HepG2 (cell line): Measurements from ENCODE around the gene AGAP3. TPM values are rescaled to one million over a fixed set of nuclear protein-coding genes. Genes with fewer than 3 reads are reported as not detected.

Experiments used
- ATAC-seq: fragments of 200-7000 bp; cut with Tn5 transposase; 3 replicates; pipeline ENCODE4 v1.9.1; 2020; ENCODE audit warnings: mild to moderate bottlenecking, moderate library complexity
- BruUV-seq: library from RNA; stranded (reverse); fragments of 400-500 nt; replicated peaks from 2 replicates; lab custom pipeline; 2021; lab: Mats Ljungman, UMichigan
- CTCF ChIA-PET: fragments of 300-600 bp; formaldehyde crosslinking; extraction: SDS; loops from one replicate; lab custom pipeline; 2021; ENCODE audit warnings: low total read pairs, inconsistent platforms, low intra/inter-chr PET ratio; lab: Yijun Ruan, JAX
- POLR2A ChIA-PET: fragments of 350-600 bp; sonication (Branson Sonifier 250); formaldehyde crosslinking; loops from one replicate; lab custom pipeline; 2020; ENCODE audit warnings: antibody characterized with exemption, inconsistent platforms; lab: Yijun Ruan, JAX
- DNase-seq: peaks from one replicate; pipeline ENCODE4 v3.0.0-alpha.2; 2015; ENCODE audit warnings: low spot score
- FAIRE-seq: peaks from 3 replicates; lab custom pipeline; 2011; peaks lifted over from hg19 to GRCh38; lab: Jason Lieb, UNC
- H2AFZ ChIP-seq: one replicate; pipeline ENCODE4 v1.6.1; 2011; ENCODE audit warnings: low read length, inconsistent platforms
- H3K27ac ChIP-seq: fragments of 300-600 bp; 3 replicates; pipeline ENCODE4 v1.8.0; 2011; ENCODE audit warnings: mixed run types, mild to moderate bottlenecking, mixed read lengths, low read length, inconsistent platforms; ENCODE audit not compliant: insufficient read depth; ENCODE audit errors: extremely low read length
- H3K27me3 ChIP-seq, 2 experiments: fragments of 200-600 bp in 1 of 2; 2 replicates in 1 of 2; 3 replicates in 1 of 2; pipeline versions ENCODE4 v1.6.0 to v1.8.0; 2011; ENCODE audit warnings: low read length in 2 of 2, mild to moderate bottlenecking in 2 of 2, moderate library complexity in 2 of 2, inconsistent platforms in 1 of 2; ENCODE audit not compliant: insufficient read depth in 2 of 2, control insufficient read depth in 1 of 2
- H3K36me3 ChIP-seq, 2 experiments: fragments of 200-600 bp in 1 of 2; replicated peaks in 1 of 2; 2 replicates in 1 of 2; 3 replicates in 1 of 2; pipeline versions ENCODE4 v1.5.1 to v1.8.0; 2011; ENCODE audit warnings: low read length in 2 of 2, inconsistent platforms in 1 of 2; ENCODE audit not compliant: insufficient read depth in 2 of 2, control insufficient read depth in 1 of 2
- H3K4me1 ChIP-seq: 2 replicates; pipeline ENCODE4 v1.5.1; 2012; ENCODE audit warnings: low read length, inconsistent platforms; ENCODE audit not compliant: insufficient read depth
- H3K4me2 ChIP-seq: 2 replicates; pipeline ENCODE4 v1.6.0; 2011; ENCODE audit warnings: low read depth, low read length, inconsistent platforms
- H3K4me3 ChIP-seq, 3 experiments: fragments of 200-600 bp in 1 of 3; sonication (generic), shearing (Covaris generic) in 1 of 3; replicated peaks in 1 of 3; 2 replicates each; pipeline ENCODE4 v1.5.1; 2011 to 2016; ENCODE audit warnings: low read length in 3 of 3, inconsistent platforms in 2 of 3, low read depth in 2 of 3, mild to moderate bottlenecking in 2 of 3, control low read depth in 1 of 3, mixed read lengths in 1 of 3; ENCODE audit not compliant: insufficient read depth in 1 of 3
- H3K79me2 ChIP-seq: one replicate; pipeline ENCODE4 v1.6.1; 2011; ENCODE audit warnings: low read length, inconsistent platforms; ENCODE audit not compliant: insufficient read depth
- H3K9ac ChIP-seq: 2 replicates; pipeline ENCODE4 v1.6.0; 2011; ENCODE audit warnings: mild to moderate bottlenecking, low read depth, low read length, inconsistent platforms; ENCODE audit not compliant: insufficient read depth
- H3K9me3 ChIP-seq: 2 replicates; pipeline ENCODE4 v1.5.1; 2012; ENCODE audit warnings: mild to moderate bottlenecking, low read length
- H4K20me1 ChIP-seq: 2 replicates; pipeline ENCODE4 v1.6.0; 2011; ENCODE audit warnings: inconsistent platforms, mild to moderate bottlenecking, low read length, moderate library complexity; ENCODE audit not compliant: insufficient read depth
- DNMT3B ChIP-seq: conservative IDR thresholded peaks from 2 replicates; pipeline ENCODE4 v1.6.1; 2016; ENCODE audit warnings: missing biosample characterization, control low read depth
- HDAC2 ChIP-seq: sonication (generic); formaldehyde crosslinking; IDR thresholded peaks from 2 replicates; pipeline ENCODE4 v1.4.0; 2020; ENCODE audit warnings: missing genetic modification reagents
- HOXA3 ChIP-seq: sonication (generic); formaldehyde crosslinking; IDR thresholded peaks from 2 replicates; pipeline ENCODE4 v1.5.0; 2020; ENCODE audit warnings: missing genetic modification reagents
- KAT7 ChIP-seq: IDR thresholded peaks from 2 replicates; pipeline ENCODE4 v1.6.1; 2018; ENCODE audit warnings: borderline replicate concordance, missing compliant biosample characterization
- MAFG ChIP-seq: sonication (generic); formaldehyde crosslinking; IDR thresholded peaks from 2 replicates; pipeline ENCODE4 v1.5.1; 2020; ENCODE audit warnings: mild to moderate bottlenecking, missing genetic modification reagents
- MED1 ChIP-seq: sonication (generic); formaldehyde crosslinking; IDR thresholded peaks from 2 replicates; pipeline ENCODE4 v1.4.0; 2020; ENCODE audit warnings: missing genetic modification reagents
- SRSF1 ChIP-seq: fragments of 200-400 bp; formaldehyde crosslinking; optimal IDR thresholded peaks from 2 replicates; pipeline ENCODE3; 2017; ENCODE audit warnings: mild to moderate bottlenecking, low read depth, low read length, moderate library complexity
- TBX3 ChIP-seq: fragments of 450-650 bp; IDR thresholded peaks from 2 replicates; pipeline ENCODE4 v1.6.1; 2017; ENCODE audit warnings: antibody characterized with exemption, mild to moderate bottlenecking, inconsistent platforms, borderline replicate concordance
- ZNF124 ChIP-seq: sonication (generic); formaldehyde crosslinking; IDR thresholded peaks from 2 replicates; pipeline ENCODE4 v1.4.0; 2020; ENCODE audit warnings: missing genetic modification reagents
- ZNF225 ChIP-seq: sonication (generic); formaldehyde crosslinking; IDR thresholded peaks from 2 replicates; pipeline ENCODE4 v1.4.0; 2020; ENCODE audit warnings: mild to moderate bottlenecking, missing genetic modification reagents
- ZNF34 ChIP-seq: sonication (generic); formaldehyde crosslinking; IDR thresholded peaks from 2 replicates; pipeline ENCODE4 v1.4.0; 2020; ENCODE audit warnings: mild to moderate bottlenecking, missing genetic modification reagents, borderline replicate concordance
- ZNF614 ChIP-seq: IDR thresholded peaks from 2 replicates; pipeline ENCODE4 v1.6.1; 2018; ENCODE audit warnings: missing biosample characterization, missing genetic modification reagents, inconsistent platforms, borderline replicate concordance
- ZNF841 ChIP-seq: sonication (generic); formaldehyde crosslinking; IDR thresholded peaks from 2 replicates; pipeline ENCODE4 v1.8.1; 2023; ENCODE audit warnings: missing genetic modification reagents, borderline replicate concordance
- WGBS: methylation state at CpG from one replicate; pipeline ENCODE4 v1.1.6; 2017; ENCODE audit warnings: low lambda C conversion rate; 5-methylcytosine and 5-hydroxymethylcytosine counted together
- in situ Hi-C: cut with HindIII; loops from 2 replicates; pipeline ENCODE4 v1.10.0; 2017; ENCODE audit warnings: low pct_unique_long_range_greater_than_20kb; ENCODE audit not compliant: extremely low pct_ligation_motif_present
- intact Hi-C: fragments of 100-400 bp; cut with micrococcal nuclease; formaldehyde crosslinking; loops from one replicate; pipeline ENCODE4 v1.10.0; 2022; ENCODE audit not compliant: unreplicated experiment
- polyA plus RNA-seq, 8 experiments: library from polyadenylated mRNA; depleted of rRNA in 3 of 8; stranded (reverse) in 7 of 8; unstranded in 1 of 8; fragments of >200 nt; fragmentation: Illumina TruSeq in 4 of 8; extraction: Trizol in 4 of 8; gene quantifications; 2 replicates each; pipeline versions ENCODE4 v1.2.1 to v1.2.3, GENCODE V29; 2011 to 2016; ENCODE audit warnings: low read depth in 4 of 8, missing spikeins in 1 of 8, mixed read lengths in 1 of 8; ENCODE audit not compliant: insufficient read depth in 1 of 8
- total RNA-seq, 5 experiments: library from RNA; depleted of rRNA; stranded (reverse); fragments of >200 nt; fragmentation: Illumina TruSeq; extraction: Trizol; gene quantifications; 2 replicates each; pipeline ENCODE4 v1.2.3, GENCODE V29; 2016; ENCODE audit warnings: low read depth in 1 of 5
- TF ChIP-seq, protein P1 (sequence below): sonication (generic); formaldehyde crosslinking; IDR thresholded peaks from 2 replicates; pipeline ENCODE4 v1.4.0; 2020; ENCODE audit warnings: mild to moderate bottlenecking, missing genetic modification reagents
- TF ChIP-seq, protein P2 (sequence below): sonication (generic); formaldehyde crosslinking; IDR thresholded peaks from 2 replicates; pipeline ENCODE4 v1.8.0; 2022; ENCODE audit warnings: missing genetic modification reagents, mild to moderate bottlenecking, inconsistent platforms, borderline replicate concordance
- TF ChIP-seq, protein P3 (sequence below): sonication (generic); formaldehyde crosslinking; IDR thresholded peaks from 2 replicates; pipeline ENCODE4 v1.8.1; 2022; ENCODE audit warnings: mild to moderate bottlenecking, missing genetic modification reagents
- TF ChIP-seq, protein P4 (sequence below): sonication (generic); formaldehyde crosslinking; IDR thresholded peaks from 2 replicates; pipeline ENCODE4 v1.5.0; 2020; ENCODE audit warnings: missing genetic modification reagents, mild to moderate bottlenecking, borderline replicate concordance
- TF ChIP-seq, protein P5 (sequence below): sonication (generic); formaldehyde crosslinking; IDR thresholded peaks from 2 replicates; pipeline ENCODE4 v1.4.0; 2020; ENCODE audit warnings: mild to moderate bottlenecking, missing genetic modification reagents

The AGAP3 gene
- total and polyA plus RNA-seq, 2 of the 13 experiments (the other 11 are each of a cell fraction or from before 2014, with no cell fraction given) = 31.3 to 61.4 TPM

DNA sequence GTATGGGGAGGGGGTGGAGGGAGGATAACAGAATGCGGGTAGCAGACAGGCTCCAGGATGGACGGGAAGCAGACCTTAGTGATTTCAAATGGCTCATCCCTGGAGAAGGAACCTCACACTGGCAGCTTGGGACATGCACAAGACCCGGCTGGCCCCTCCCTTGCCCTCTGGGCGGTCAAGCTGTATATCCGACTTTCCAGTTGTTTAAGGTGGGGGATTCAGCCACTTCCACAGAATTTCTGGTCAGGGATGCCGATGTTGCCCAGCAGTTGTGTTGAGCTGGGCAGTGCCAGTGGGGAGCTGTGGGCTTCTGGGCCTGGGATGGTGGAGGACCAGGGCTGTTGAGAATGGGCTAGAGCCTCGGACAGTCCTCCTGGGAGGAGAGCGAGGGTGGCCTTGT is 42.4 kb downstream of the AGAP3 start:
- intact Hi-C loops (loop anchor here (1.0 kb wide), 1 partner anchor 25 kb away; no protein-coding TSS in a partner anchor), in situ Hi-C loops (loop anchor here (10.0 kb wide), 1 partner anchor 176 kb away; no protein-coding TSS in a partner anchor)
- Histone ChIP-seq H2AFZ (no peak overlapping the region), H3K4me2 (no peak overlapping the region), H3K9me3 (no peaks in the 10 kb centered on the region), H3K9ac (no peak overlapping the region), H3K27ac (no peak overlapping the region), H3K36me3 (peaks cover 17 to 73% of the 10 kb centered on the region in 2 experiments), H4K20me1 (peaks cover 6% of the 10 kb centered on the region; the same call in 1 of the 2 replicates), H3K27me3 (no peaks in the 10 kb centered on the region), H3K79me2 (no peaks in the 10 kb centered on the region), H3K4me1 (no peaks in the 10 kb centered on the region), H3K4me3 (no peak overlapping the region)
- ChIA-PET CTCF (no interaction called here), POLR2A (no interaction called here)
- ATAC-seq (no peak), FAIRE-seq (no peak), DNase-seq (no peak)
- TF ChIP-seq MAFG (CRISPR knock-in tag) (no peak), ZNF124 (no peak), HDAC2 (CRISPR knock-in tag) (no peak), DNMT3B (CRISPR knock-in tag) (no peak), MED1 (CRISPR knock-in tag) (no peak), SRSF1 (no peak), HOXA3 (CRISPR knock-in tag) (no peak), ZNF841 (CRISPR knock-in tag) (no peak), TBX3 (no peak), ZNF225 (CRISPR knock-in tag) (no peak), KAT7 (no peak), ZNF614 (CRISPR knock-in tag) (no peak), ZNF34 (no peak)
- TF ChIP-seq, protein P1, sequence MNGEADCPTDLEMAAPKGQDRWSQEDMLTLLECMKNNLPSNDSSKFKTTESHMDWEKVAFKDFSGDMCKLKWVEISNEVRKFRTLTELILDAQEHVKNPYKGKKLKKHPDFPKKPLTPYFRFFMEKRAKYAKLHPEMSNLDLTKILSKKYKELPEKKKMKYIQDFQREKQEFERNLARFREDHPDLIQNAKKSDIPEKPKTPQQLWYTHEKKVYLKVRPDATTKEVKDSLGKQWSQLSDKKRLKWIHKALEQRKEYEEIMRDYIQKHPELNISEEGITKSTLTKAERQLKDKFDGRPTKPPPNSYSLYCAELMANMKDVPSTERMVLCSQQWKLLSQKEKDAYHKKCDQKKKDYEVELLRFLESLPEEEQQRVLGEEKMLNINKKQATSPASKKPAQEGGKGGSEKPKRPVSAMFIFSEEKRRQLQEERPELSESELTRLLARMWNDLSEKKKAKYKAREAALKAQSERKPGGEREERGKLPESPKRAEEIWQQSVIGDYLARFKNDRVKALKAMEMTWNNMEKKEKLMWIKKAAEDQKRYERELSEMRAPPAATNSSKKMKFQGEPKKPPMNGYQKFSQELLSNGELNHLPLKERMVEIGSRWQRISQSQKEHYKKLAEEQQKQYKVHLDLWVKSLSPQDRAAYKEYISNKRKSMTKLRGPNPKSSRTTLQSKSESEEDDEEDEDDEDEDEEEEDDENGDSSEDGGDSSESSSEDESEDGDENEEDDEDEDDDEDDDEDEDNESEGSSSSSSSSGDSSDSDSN (CRISPR knock-in tag) = no peak
- TF ChIP-seq, protein P2, sequence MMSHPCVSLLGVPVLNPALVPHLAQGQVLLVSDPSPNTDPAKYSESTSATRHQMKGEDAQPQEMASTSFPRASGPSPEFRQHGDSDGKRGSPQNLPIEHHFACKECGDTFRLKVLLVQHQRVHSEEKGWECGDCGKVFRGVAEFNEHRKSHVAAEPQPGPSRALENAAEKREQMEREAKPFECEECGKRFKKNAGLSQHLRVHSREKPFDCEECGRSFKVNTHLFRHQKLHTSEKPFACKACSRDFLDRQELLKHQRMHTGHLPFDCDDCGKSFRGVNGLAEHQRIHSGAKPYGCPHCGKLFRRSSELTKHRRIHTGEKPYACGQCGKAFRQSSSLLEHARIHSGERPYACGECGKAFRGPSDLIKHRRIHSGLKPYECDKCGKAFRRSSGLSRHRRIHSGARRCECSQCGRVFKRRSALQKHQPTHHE (CRISPR knock-in tag) = no peak
- TF ChIP-seq, protein P3, sequence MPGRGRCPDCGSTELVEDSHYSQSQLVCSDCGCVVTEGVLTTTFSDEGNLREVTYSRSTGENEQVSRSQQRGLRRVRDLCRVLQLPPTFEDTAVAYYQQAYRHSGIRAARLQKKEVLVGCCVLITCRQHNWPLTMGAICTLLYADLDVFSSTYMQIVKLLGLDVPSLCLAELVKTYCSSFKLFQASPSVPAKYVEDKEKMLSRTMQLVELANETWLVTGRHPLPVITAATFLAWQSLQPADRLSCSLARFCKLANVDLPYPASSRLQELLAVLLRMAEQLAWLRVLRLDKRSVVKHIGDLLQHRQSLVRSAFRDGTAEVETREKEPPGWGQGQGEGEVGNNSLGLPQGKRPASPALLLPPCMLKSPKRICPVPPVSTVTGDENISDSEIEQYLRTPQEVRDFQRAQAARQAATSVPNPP (CRISPR knock-in tag) = no peak
- TF ChIP-seq, protein P4, sequence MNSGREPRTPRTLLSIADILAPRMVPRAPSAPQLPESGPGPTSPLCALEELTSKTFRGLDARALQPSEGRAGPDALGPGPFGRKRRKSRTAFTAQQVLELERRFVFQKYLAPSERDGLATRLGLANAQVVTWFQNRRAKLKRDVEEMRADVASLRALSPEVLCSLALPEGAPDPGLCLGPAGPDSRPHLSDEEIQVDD (CRISPR knock-in tag) = no peak
- TF ChIP-seq, protein P5, sequence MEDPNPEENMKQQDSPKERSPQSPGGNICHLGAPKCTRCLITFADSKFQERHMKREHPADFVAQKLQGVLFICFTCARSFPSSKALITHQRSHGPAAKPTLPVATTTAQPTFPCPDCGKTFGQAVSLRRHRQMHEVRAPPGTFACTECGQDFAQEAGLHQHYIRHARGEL = no peak
- BruUV-seq = no TSS peak
- WGBS = 92% methylated on average over 6 of the region's 8 CpGs
